ENCODE measurements around the gene ARL5C. TPM values are rescaled to one million over a fixed set of nuclear protein-coding genes. Genes with fewer than 3 reads are reported as not detected.

The ARL5C gene
- total RNA-seq, 4 donors from 2014 or later, result not detected

- Histone ChIP-seq H3K4me1 (no peaks in the 10 kb centered on the region), H3K27me3 (no peaks in the 10 kb centered on the region), H3K9me3 (no peaks in the 10 kb centered on the region), H3K36me3 (peaks cover 0 to 100% (median 13%) of the 10 kb centered on the region in 3 donors), H3K27ac (no peak overlapping the region), H3K4me3 (no peak overlapping the region)
- 85 to 88% methylated on average over 6 to 9 of the region's 9 CpGs for WGBS, 2 donors
- TF ChIP-seq POLR2A (IDR thresholded peaks at IDR 0.05), result no peak
- TF ChIP-seq CTCF (IDR thresholded peaks at IDR 0.05), result no peak
- intact Hi-C loops (cut with DNase I), result no loop called here
- DNase-seq, result no peak
Measured at GRCh38 chr17:39187152-39187830, 21.3 kb upstream of the ARL5C start.

- no peak for DNase-seq
- H3K36me3 ChIP-seq, result peaks cover 0 to 97% (median 13%) of the 10 kb centered on the region in 3 donors
- no peak overlapping the region for H3K4me3 ChIP-seq
- intact Hi-C loops (cut with DNase I), result no loop called here
- TF ChIP-seq POLR2A (IDR thresholded peaks at IDR 0.05) (no peak), CTCF (IDR thresholded peaks at IDR 0.05) (no peak)
- H3K9me3 ChIP-seq, result no peaks in the 10 kb centered on the region
- no peaks in the 10 kb centered on the region for H3K4me1 ChIP-seq
- 87 to 100% methylated on average over 1 to 14 of the region's 15 CpGs for WGBS, 2 donors
- H3K27ac ChIP-seq, result no peak overlapping the region
- no peaks in the 10 kb centered on the region for H3K27me3 ChIP-seq
Measured at GRCh38 chr17:39186481-39187002, 20.6 kb upstream of the ARL5C start.

DNA sequence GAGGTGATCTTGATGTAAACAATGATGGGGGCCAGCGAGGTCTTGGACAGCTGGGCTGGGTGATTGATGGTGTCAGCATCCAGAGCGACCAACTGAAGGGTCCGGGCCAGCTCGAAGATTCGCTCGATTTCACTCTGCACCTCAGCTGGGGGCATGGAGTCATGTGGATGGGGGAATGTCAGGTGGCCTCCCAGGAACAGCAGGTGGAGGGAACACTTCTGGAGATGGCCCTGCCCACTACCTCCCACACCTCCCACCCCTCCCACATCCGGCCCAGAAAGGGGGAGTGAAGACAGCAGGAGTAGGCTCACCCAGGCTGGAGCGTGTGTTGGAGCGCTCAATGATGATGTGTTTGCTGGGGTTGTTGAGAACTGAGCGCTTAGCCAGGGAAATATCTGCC, 17.8 kb upstream of the ARL5C start:
- H3K36me3 ChIP-seq, result peaks cover 0 to 81% (median 13%) of the 10 kb centered on the region in 3 donors
- TF ChIP-seq POLR2A (IDR thresholded peaks at IDR 0.05), result no peak
- no peak for TF ChIP-seq CTCF (IDR thresholded peaks at IDR 0.05)
- intact Hi-C loops (cut with DNase I), result no loop called here
- no peaks in the 10 kb centered on the region for H3K9me3 ChIP-seq
- no peaks in the 10 kb centered on the region for H3K27me3 ChIP-seq
- peaks cover 0 to 3% (median 1%) of the 10 kb centered on the region in 3 donors for H3K4me1 ChIP-seq
- H3K27ac ChIP-seq, result no peak overlapping the region
- WGBS, 2 donors, result 76 to 80% methylated on average over 2 to 7 of the region's 10 CpGs
- H3K4me3 ChIP-seq, result no peak overlapping the region
- DNase-seq, result no peak

DNA sequence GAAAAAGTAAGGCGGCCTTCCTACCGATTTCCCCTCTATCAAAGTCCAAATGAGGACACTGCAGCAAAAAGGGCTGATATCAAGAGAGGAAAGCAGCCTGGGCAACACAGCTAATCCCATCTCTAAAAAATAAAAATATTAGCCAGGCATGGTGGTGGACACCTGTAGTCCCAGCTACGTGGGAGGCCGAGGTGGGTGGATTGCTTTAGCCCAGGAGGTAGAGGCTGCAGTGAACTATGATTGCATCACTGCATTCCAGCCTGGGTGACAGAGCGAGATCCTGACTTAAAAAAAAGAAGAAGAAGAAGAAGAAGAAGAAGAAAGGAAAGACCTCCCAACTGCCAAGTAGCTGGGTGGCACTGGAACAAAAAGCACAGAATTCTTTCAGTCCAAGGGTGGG, 17.1 kb upstream of the ARL5C start:
- Histone ChIP-seq H3K9me3 (no peaks in the 10 kb centered on the region), H3K36me3 (peaks cover 0 to 74% (median 13%) of the 10 kb centered on the region in 3 donors)
- intact Hi-C loops (cut with DNase I), result no loop called here

More for the DNA sequence above, 17.1 kb upstream of the ARL5C start:
- H3K4me1 ChIP-seq, result peaks cover 0 to 10% (median 8%) of the 10 kb centered on the region in 3 donors
- WGBS, 2 donors, result 86 to 90% methylated on average over 5 of the region's 5 CpGs
- no peak overlapping the region for H3K27ac ChIP-seq
- no peak for DNase-seq
- H3K27me3 ChIP-seq, result no peaks in the 10 kb centered on the region
- TF ChIP-seq POLR2A (IDR thresholded peaks at IDR 0.05), result no peak
- TF ChIP-seq CTCF (IDR thresholded peaks at IDR 0.05), result no peak
- H3K4me3 ChIP-seq, result no peak overlapping the region

All from esophagus squamous epithelium (tissue), 5 donors.